ENCODE data around the gene PCBP3. TPM values are rescaled to one million over a fixed set of nuclear protein-coding genes. Genes with fewer than 3 reads are reported as not detected.
A peak's percentile ranks its signal among the peaks of the same experiment; 100 is the strongest.

Gene PCBP3
- total and polyA plus RNA-seq, 2 donors (not counting 3 experiments of a cell fraction or from before 2014, with no cell fraction given), result 0.06 to 1.1 TPM

- H3K4me2 ChIP-seq (ENCODE audit: insufficient read depth, low read length), result peak overlapping the region; percentile 94
- no peaks in the 10 kb centered on the region for H3K36me3 ChIP-seq (ENCODE audit: control insufficient read depth in 2 of 2, extremely low read depth in 1 of 2, insufficient read depth in 2 of 2, low read length in 2 of 2)
- BruUV-seq (replicated peaks), result no TSS peak
- dilution Hi-C loops (cut with MboI; ENCODE audit: extremely low pct_ligation_motif_present, low sequenced_read_pairs), result no loop called here
- H3K9me3 ChIP-seq (replicated peaks; ENCODE audit: control insufficient read depth, insufficient read depth, low read length), result no peaks in the 10 kb centered on the region
- no peak overlapping the region for H3K27ac ChIP-seq (ENCODE audit: insufficient read depth, low read depth, low read length)
- H2AFZ ChIP-seq (ENCODE audit: low read depth, low read length), result peak overlapping the region; percentile 78
- no peaks in the 10 kb centered on the region for H3K9me1 ChIP-seq (replicated peaks; ENCODE audit: control insufficient read depth, extremely low read depth, insufficient read depth, low read length)
- H3K27me3 ChIP-seq (ENCODE audit: control insufficient read depth in 2 of 2, insufficient read depth in 2 of 2, low read length in 2 of 2), result peaks cover 0 to 4% of the 10 kb centered on the region in 2 experiments
- no peak for TF ChIP-seq FOS (IDR thresholded peaks at IDR 0.05; ENCODE audit: borderline replicate concordance, insufficient read depth, low read length)
- TF ChIP-seq EZH2 (IDR thresholded peaks at IDR 0.05; ENCODE audit: borderline replicate concordance, low read depth, low read length, severe bottlenecking), result no peak
- no peak for TF ChIP-seq POLR2AphosphoS5 (IDR thresholded peaks at IDR 0.05; ENCODE audit: insufficient read depth, low read depth, low read length)
- no peak for TF ChIP-seq MAX (IDR thresholded peaks at IDR 0.05; ENCODE audit: insufficient read depth, insufficient read length)
- no peak for TF ChIP-seq JUN (IDR thresholded peaks at IDR 0.05; ENCODE audit: borderline replicate concordance, insufficient read depth, insufficient read length, low read depth)
- no peak for FAIRE-seq
- no peak for DNase-seq (ENCODE audit: low read depth, low spot score)
- H3K4me3 ChIP-seq (replicated peaks in 1 of 3; ENCODE audit: insufficient read depth in 1 of 3, low read depth in 1 of 3, low read length in 3 of 3), result peak overlapping the region in 2 of 3 experiments; percentile 46 to 50
- intact Hi-C loops (cut with micrococcal nuclease), result loop anchor here (1.0 kb wide), 1 partner anchor 7 kb away; no protein-coding TSS in a partner anchor
- ChIA-PET CTCF (interaction anchor here (0.5 kb wide), 1 partner anchor 41 kb away, joined by 3 read pairs; no protein-coding TSS in a partner anchor), POLR2A (no interaction called here)
- no peak overlapping the region for H3K9ac ChIP-seq (replicated peaks; ENCODE audit: extremely low read depth, insufficient read depth, low read length)
- no peaks in the 10 kb centered on the region for H3K79me2 ChIP-seq (ENCODE audit: control insufficient read depth, insufficient read depth, low read length)
- no peaks in the 10 kb centered on the region for H4K20me1 ChIP-seq (replicated peaks; ENCODE audit: control insufficient read depth, extremely low read depth, insufficient read depth, low read length)
- H3K4me1 ChIP-seq (ENCODE audit: control insufficient read depth, extremely low read depth, insufficient read depth, low read length), result peaks cover 9% of the 10 kb centered on the region
These were observed 337.2 kb downstream of the PCBP3 start for GRCh38 chr21:45980697-45981096.

Data from endothelial cell of umbilical vein (primary cell).